Tongue (tissue), 2 donors: Measurements from ENCODE around the gene CDC34. TPM values are rescaled to one million over a fixed set of nuclear protein-coding genes. Genes with fewer than 3 reads are reported as not detected.

Experiments
- DNase-seq: peaks from one replicate; pipeline ENCODE4 v3.0.0-alpha.2; 2015
- total RNA-seq: library from RNA; depleted of rRNA; stranded (reverse); fragments of >200 nt; gene quantifications from one replicate; pipeline ENCODE4 v1.2.3, GENCODE V29; 2014

CDC34 gene
- total RNA-seq, 1 donor from 2014 or later: 64.1 TPM

DNA sequence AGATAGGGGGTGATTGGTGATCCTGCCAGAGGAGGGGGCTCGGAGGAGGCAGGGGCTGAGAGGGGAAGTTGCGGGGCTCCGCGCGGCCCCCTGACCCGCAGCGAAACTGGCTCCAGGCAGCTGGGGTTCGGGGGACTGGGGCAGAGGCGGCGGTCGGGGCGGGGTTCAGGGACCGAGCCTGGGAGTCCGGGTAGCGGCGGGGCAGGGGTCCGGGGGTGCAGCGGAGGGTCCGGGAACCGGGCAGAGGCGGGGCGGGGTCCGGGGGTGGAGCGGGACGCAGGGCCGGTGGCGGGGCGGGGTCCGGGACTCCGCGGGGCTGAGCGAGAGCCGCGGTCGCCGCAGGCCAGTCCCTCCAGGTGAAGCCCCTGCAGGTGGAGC lies 34.1 kb upstream of the CDC34 start:
- DNase-seq: no peak

DNA sequence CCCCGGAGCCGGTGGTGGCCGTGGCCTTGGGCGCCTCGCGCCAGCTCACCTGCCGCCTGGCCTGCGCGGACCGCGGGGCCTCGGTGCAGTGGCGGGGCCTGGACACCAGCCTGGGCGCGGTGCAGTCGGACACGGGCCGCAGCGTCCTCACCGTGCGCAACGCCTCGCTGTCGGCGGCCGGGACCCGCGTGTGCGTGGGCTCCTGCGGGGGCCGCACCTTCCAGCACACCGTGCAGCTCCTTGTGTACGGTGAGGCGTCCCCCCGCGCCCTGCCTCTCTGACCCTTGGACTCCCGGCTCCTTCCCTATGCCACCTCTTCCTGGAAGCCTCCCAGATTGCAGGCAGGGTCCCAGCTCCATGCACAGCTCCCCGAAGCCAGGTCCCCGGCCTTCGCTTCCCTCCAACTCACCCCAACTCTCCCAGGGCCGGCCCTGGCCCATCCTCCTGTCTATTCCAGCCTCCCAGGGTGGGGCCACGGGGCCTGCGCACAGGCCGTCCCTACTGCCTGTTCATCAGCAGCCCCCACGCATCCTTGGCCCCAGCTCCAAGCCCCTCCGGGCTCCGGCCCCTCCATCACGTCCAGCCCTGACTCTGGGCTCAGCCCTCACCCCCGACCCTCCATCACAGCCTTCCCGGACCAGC lies 33.6 kb upstream of the CDC34 start:
- no peak for DNase-seq

DNA sequence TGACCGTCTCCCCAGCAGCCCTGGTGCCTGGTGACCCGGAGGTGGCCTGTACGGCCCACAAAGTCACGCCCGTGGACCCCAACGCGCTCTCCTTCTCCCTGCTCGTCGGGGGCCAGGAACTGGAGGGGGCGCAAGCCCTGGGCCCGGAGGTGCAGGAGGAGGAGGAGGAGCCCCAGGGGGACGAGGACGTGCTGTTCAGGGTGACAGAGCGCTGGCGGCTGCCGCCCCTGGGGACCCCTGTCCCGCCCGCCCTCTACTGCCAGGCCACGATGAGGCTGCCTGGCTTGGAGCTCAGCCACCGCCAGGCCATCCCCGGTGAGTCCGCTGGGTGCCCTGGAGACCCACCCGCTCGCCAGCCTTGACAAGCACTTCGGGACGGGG lies 33.1 kb upstream of the CDC34 start:
- DNase-seq: no peak

DNA sequence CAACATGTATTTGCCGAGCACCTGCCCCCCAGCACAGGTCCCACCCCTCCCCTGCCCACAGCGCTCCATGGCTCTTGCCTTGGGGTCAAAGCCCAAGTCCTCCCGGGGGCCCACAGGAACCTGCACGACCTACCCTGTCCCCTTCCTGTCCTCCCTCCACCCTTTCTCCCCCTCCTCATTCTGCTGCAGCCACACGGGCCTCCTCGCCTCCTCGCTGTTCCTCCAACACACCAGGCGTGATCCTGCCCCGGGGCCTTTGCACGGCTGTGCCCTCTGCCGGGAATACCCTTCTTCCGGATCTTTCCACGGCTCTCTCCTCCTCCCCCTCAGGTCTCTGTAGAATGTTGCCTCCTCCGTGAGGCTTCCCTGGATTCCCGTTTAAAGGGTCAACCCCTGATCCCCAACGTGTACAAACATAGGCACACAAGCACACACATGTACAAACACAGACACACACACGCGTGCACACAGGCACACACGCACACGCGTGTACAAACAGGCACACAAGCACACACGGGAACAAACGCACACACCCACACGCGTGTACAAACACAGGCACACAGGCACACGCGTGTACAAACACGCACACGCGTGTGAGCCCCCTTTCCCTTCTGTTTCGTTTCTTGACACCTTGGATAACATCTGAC lies 32.5 kb upstream of the CDC34 start:
- no peak for DNase-seq

DNA sequence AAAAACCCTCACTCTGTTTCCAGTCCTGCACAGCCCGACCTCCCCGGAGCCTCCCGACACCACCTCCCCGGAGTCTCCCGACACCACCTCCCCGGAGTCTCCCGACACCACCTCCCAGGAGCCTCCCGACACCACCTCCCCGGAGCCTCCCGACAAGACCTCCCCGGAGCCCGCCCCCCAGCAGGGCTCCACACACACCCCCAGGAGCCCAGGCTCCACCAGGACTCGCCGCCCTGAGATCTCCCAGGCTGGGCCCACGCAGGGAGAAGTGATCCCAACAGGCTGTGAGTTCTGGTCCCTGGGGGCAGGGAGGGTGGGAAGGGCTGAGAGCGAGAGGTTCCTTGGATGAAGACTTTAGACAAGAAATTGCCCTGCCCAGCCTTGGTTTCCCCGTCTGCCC lies 29.9 kb upstream of the CDC34 start:
- DNase-seq: no peak

DNA sequence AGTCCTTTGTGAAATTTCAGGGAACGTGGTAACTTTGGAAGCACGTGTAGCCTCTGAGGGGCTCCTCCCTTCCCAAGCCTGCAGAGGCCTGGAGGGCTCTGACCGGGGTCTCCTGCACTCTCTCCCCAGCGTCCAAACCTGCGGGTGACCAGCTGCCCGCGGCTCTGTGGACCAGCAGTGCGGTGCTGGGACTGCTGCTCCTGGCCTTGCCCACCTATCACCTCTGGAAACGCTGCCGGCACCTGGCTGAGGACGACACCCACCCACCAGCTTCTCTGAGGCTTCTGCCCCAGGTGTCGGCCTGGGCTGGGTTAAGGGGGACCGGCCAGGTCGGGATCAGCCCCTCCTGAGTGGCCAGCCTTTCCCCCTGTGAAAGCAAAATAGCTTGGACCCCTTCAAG lies 26.9 kb upstream of the CDC34 start:
- no peak for DNase-seq

DNA sequence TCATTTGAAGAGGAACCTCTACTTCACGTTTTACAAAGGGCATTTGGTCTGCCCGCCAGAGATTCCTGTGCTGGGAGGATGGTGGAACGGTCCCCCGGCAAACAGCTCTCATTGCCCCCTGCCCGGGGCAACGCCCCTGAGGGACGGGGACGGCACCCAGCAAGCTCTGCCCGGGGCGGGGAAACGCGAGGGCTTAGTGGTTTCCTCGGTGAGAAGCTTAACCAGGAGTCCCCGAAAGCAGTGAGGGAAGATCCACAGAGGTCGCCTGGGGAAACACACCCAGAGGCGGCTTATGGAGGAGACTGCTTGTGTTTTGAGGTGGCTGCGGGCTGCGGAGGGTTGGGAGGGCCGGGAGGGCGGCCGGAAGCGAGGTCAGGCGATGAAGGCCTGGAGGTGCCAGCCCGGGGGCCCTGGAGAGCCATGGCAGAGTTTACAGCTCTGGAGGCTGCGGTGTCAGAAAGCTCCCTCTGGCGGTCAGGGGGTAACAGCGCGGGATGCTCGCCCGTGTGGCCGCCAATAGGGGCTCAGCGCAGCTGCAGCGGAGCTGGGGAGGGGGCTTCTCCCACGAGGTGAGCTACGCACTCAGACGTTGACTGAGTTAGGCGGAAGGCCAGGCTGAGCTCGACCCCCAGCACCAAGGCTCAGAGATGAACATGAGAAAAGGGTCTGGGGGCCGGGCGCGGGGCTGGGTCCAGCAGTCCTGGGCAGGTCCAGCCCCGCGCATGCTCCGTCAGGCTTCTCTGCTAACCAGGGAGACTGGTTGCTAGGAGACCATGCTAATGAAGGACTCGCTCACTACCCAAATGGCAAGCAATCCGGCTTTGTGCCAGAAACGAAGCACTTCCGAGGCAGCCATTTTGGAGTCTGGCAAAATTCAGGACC lies 24.9 kb upstream of the CDC34 start:
- DNase-seq: peak; percentile 100

DNA sequence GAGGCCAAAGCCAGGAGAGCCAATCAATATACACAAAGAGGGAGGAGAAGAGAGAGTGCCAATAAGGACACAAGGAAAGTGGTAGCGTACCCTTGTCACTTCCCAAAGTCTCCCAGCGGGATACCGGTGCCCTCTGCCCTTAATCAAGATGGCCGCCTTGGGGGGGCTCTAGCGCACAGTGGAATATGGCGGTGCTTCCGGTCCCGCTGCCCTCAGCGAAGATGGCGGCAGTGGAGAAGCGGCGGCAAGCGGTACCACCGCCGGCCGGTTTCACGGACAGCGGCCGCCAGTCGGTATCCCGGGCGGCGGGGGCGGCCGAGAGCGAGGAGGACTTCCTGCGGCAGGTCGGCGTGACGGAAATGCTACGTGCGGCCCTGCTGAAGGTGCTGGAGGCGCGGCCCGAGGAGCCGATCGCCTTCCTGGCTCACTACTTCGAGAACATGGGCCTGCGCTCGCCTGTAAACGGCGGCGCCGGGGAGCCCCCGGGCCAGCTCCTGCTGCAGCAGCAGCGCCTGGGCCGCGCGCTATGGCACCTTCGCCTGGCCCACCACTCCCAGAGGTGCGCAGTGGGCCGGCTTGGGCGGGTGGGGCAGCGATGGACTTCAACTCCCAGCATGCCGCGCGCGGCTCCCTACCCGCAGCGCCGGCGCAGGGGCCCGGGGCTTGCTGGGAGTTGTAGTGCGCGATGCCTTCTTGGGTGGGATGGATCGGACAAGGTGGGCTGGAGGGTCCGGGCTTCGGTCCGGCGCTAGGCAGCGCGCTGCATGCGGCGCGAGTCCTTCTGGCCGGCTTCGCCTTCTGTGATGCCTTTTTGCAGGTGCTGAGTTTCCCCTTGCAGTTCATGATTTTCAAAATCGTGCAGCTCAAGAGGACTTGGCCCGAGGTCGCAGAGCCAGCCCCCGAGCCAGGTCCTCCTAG lies 24.0 kb upstream of the CDC34 start, which contains the start of gene TPGS1:
TPGS1 (plus strand) TSS at position 212 of the 918 bp plus-strand sequence; CDS start at position 222, 10 bp downstream.
- DNase-seq: peak; percentile 90

DNA sequence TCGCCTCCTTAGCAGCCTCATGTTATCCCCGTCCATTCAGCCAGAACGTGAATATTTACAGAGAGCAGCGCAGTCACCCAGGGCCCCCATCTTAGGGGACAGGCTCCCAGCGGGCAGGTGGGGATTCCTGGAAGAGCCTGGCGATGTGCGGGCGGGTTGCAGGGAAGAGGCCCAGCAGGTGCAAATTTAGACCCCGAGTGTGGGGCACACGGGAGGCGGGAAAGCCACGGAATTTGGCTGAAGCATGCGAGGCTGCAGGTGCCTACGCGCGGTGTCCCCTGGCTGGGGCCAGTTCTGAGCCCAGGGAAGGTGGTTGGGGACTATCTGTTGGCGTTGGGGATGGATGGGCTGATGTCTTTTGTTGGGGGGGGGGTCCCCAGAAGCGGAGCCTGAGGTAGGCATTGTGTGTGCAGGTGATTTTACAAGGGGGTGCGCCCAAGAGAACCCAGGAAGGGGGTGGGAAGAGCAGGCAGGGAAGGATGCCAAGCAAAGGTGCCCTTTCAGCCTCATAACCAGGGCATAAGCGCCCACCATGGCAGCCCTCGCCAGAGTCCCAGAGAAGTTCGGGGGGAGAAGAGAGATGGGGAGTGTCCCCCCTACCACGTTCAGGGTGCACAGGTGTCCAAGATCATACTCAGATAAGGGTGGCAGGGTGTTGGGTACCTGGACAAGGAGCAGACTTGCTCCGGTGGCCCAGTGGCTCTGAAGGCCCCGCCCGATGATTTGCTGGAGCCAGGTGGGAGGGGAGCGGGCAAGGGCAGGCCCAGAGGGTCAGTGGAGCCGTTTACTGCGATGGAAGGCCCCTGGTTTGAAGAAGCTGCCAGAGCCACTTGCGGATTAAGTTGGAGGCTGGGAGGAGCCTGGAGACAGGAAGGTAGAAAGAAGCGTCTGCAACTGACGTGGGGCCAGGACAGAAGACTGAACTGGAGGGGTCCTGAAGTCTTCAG lies 23.1 kb upstream of the CDC34 start:
- no peak for DNase-seq

DNA sequence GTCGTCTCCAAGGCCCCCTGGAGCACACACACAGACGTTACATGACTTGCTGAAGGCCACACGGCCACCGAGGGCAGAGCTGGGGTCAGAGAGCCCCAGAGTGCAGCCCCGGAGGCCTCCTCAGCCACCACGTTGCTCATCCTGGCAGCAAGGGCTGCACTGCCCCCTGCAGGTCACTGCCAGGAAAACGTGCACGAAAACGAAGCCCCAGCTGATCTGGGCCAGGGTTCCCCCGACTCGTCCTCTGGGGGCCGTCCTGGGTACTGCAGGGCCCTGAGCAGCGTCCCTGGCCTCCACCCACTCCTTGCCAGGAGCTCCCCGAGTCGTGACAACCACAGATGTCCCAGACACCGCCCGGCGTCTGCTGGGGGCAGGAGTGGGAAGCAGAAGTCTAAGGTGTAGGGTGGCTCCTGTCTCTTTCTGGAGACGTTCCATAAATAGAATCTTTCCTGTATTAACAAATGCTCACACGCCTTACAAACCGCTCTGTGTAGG lies 20.9 kb upstream of the CDC34 start:
- DNase-seq: peak; percentile 89

DNA sequence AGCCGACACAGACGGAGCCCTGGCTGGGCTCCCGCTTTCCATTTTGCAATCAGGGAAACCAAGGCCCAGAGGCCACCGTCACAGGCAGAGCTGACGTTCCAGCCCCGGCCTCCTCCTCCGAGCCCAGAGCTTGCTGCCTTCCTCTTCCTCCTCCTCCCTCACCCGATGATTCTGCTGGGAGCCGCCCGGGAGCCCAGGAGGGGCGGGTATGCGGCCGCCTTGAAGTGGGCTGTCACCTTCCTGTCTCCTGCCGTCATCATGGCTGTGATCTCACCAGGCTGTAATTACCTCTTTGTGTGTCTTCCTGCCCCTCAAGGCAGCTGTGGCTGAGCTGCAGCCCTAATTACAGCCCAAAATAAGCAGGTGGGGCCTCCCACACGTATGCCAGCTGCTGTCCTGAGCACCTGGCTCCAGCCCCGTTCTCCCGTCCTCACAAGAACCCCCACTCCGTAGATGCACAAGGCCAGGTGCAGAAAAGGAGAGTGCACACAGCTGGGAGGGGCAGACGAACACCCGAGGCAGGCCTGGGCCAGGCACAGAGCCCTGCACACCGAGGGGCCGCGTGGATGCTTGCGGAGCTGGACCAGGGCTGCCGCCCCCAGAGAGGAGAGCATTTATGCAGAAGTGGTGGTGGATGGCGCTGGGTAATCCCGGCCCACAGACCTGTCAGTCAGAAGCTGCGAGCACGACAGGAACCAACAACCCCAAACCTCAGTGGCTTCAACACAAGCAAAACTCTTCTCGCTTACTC lies 20.3 kb upstream of the CDC34 start:
- DNase-seq: peak; percentile 80

DNA sequence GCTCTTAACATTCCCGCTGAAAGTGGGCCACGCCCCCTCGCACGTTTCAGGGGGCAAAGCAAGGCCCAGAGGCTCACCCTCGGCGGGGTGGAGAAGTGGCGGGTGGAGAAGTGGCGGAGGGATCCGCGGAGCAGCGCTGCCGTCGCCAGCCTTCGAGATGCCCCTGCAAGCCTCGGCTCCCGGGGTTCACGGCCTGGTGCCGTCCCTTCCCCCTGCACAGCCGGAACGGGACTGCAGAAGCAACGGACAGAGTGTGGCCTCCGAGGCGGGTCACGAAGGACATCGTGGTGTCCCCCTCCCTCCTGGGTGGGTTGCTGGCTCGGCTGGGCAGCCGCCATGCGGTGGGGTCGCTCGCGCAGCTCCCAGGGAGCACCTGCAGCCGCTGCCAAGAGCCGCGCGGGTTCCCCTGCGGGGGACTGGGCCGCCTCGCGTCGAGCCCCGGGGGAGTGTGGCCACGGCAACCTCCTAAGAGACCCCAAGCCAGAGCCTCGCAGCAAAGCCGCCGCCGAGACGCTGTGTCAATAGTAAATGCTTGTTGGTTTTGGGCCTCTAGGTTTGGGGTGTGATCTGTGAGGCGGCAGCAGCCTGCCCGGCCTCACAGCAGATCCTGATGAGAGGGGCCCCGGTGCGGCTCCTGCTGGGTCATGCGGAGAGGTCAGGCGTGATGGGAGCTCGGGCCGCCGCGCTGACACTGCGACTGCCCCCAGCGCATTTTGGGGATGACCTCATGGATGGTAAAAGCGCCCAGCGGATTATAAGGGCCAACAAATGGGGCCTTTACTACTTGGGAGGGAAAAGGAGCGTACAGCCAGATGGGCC lies 18.8 kb upstream of the CDC34 start:
- peak; percentile 24 for DNase-seq

DNA sequence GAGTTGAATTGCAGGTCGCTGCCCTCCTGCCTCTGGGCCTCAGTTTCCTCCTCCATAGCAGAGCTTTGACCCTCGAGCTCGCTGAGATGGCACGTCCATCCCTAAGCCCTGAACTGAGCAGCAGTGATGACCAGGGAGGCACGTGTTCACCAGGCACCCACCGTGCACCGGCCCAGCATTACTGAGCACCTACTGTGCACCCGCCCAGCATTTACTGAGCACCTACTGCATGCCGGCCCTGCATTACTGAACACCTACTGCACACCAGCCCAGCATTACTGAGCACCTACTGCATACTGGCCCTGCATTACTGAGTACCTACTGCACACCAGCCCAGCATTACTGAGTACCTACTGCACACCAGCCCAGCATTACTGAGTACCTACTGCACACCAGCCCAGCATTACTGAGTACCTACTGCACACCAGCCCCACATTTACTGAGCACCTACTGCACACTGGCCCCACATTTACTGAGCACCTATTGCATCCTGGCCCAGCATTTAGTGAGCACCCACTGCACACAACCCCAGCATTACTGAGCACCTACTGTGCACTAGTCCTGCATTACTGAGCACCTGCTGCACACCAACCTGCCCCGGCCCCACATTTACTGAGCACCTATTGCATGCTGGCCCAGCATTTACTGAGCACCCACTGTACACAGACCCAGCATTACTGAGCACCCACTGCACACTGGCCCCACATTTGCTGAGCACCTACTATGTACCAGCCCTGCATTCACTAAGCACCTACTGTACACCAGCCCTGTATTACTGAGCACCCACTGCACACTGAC lies 18.0 kb upstream of the CDC34 start:
- no peak for DNase-seq

DNA sequence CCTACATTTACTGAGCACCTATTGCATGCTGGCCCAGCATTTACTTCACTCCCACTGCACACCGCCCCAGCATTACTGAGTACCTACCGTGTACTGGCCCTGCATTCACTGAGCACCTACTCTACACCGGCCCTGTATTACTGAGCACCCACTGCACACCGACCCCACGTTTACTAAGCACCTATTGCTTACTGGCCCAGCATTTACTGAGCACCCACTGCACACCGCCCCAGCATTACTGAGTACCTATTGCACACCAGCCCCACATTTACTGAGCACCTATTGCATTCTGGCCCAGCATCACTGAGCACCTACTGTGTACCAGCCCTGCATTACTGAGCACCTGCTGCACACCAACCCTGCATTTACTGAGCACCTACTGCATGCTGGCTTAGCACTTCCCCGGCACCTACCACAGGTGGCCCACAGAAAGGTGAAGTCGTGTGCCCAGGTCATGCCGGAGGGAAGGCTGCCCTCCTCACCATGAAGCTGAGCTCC lies 17.3 kb upstream of the CDC34 start:
- no peak for DNase-seq

DNA sequence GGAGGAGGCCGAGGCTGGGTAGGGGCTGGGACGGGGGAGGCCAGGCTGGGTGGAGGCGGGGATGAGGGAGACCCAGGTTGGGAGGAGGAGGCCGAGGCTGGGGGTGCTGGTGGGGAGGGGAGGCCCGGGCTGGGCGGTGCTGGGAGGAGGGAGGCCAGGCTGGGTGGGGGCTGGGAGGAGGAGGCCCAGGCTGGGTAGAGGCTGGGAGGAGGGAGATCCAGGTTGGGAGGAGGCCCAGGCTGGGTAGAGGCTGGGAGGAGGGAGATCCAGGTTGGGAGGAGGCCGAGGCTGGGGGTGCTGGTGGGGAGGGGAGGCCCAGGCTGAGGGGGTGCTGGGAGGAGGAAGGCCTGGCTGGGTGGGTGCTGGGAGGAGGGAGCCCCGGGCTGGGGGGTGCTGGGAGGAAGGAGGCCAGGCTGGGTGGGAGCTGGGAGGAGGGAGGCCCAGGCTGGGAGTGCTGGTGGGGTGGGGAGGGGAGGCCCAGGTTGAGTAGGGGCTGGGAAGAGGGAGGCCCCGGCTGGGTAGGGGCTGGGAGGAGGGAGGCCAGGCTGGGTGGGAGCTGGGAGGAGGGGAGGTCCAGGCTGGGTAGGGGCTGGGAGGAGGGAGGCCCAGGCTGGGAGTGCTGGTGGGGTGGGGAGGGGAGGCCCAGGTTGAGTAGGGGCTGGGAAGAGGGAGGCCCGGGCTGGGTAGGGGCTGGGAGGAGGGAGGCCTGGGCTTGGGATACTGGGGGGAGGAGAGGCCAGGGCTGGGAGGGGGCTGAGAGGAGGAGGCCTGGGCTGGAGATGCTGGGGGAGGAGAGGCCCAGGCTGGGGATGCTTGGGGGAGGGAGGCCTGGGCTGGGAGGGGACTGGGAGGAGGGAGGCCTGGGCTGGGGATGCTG lies 13.6 kb upstream of the CDC34 start:
- DNase-seq: peak; percentile 94

DNA sequence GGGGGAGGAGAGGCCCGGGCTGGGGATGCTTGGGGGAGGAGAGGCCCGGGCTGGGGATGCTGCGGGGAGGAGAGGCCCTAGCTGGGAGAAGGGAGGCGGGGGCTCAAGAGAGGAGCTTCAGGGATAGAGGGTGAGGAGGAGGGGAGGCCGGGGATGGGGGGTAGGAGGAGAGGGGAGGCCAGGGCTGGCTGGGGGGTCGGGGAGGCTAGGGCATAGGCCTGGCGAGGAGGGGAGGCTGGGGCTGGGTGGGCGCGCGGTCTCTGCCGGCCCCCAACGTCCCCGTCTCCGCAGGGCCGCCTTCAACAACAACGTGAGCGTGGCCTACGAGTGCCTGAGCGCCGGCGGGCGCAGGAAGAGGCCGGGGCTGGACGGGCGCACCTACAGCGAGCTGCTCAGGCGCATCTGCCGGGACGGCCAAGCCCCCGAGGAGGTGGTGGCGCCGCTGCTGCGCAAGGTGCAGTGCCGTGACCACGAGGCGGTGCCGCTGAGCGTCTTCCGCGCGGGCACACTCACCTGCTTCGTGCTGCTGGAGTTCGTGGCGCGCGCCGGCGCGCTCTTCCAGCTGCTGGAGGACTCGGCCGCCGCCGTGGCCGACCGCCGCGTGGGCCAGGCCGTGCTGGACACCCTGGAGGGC lies 12.8 kb upstream of the CDC34 start:
- peak; percentile 61 for DNase-seq
